ENCODE results near the gene EVC.
"Not testable (repeated sequence)": the region's sequence is repeated elsewhere in the genome, so short reads cannot be mapped to it uniquely, and the experiment has no call there.

EVC gene

DNA sequence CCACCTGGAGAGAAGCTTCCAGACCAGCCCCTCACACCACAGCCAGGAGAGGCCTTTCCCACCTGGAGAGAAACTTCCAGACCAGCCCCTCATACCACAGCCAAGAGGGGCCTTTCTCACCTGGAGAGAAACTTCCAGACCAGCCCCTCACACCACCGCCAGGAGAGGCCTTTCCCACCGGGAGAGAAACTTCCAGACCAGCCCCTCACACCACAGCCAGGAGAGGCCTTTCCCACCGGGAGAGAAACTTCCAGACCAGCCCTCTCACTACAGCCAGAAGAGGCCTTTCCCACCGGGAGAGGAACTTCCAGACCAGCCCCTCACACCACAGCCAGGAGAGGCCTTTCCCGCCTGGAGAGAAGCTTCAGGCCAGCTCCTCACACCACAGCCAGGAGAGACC, 101.1 kb downstream of the EVC start:
- not testable (repeated sequence) for DNase-seq

DNA sequence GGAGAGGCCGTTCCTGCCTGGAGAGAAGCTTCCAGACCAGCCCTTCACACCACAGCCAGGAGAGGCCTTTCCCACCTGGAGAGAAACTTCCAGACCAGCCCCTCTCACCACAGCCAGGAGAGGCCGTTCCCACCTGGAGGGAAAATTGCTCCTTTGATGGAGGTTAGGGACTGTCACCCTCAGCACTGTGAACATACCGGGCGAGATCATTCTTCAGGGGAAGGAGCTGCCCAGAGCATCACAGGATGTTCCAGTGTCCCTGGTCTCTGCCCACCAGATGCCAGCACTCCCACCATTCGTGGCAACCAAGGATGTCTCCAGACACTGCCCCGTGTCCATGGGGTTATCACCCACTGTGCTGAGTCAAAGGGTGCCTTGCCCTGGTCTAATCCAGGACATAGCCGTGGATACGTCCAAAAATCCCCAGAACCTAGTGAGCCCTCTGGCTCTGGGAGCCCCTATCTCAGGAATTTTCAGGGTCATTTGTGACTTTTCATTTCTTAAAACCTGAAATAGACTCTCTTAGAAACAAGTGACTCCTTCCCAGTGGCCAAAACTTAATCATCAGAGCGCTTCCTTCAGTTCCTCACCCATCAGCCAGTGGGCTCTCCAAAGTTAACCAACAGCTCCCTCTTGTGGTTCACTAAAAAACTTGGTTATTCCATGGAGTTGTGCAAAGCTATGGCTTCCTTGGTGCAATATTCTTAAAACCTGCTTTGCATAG, 101.7 kb downstream of the EVC start:
- peak in 10 of 58 donors; percentile 6 to 63 (median 19) for DNase-seq

DNA sequence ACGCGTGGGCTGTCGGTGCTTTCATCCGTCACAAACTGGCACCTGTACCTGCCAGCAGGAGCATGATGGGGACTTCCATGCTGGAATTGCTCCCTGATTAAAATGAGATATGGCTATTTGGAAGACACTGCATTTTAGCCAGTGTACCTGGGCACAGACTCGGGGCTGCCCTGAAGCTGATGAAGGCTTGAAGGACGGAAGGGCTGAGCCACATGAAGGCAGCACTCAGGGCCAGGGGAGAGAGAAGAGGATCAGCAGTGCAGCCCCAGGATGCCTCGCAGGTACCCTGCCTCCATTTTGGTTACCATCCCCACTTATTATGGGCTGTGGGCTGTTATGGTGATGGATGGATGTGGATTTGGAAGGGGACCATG, 102.9 kb downstream of the EVC start:
- no peak for DNase-seq

DNA sequence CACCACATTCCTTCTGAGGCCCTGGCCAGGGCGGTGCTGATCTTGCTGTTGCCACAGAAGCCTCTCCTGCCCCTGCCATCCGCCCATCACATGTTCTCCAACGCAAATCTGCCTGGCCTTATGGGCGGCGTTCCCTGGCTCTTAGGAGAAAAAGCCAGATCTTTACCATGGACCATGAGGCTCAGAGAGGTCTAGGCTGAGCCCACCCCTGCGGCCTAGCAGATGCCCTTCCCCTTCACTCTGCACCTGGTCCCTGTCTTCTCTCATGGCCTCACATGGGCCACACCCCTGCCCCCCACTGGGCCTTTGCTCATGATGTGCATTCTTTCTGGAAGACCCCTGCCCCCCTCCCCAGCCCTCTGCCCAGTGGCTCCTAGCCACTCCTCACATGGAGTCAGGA, 103.4 kb downstream of the EVC start:
- no peak for DNase-seq

DNA sequence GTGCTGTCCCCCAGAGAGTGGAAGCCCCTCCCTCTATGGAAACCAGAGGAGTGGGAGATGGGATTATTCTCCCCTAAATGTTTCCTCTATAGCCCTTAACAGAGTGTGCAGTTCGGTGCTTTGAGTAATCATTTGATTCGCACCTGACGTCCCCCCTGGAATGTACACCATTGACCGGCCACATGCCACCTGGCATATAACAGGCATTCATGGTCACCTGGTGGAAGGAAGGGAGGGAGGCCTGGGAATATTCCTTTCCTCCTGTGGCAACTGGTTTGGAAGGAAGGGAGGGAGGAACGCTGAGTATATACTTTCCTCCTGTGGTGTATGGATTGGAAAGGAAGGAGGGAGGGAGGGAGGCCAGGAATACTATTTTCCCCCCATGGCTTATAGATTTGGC, 104.6 kb downstream of the EVC start:
- no peak for DNase-seq

DNA sequence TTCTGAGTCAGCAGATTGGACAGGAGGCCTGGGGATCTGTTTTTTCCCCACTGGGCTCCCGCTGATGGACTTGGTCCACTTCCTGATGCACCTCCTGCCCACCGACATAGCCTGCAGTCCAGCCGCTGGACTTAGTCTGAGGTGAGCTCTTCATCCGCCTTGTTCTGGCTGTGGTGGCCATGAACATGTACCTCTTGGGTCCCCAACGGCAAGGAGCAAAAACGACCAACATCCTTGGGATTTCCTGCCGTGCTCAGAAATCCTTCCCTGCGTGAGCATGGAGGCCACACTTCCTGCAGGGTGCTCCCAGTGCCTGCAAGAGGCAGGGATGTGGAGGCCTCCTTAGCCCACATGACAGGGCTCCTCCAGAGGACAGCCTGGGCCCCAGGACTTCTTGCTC, 105.1 kb downstream of the EVC start:
- no peak for DNase-seq

- no peak for DNase-seq
These were observed 105.9 kb downstream of the EVC start for GRCh38 chr4:5816851-5817375.

GRCh38 chr4:5821665-5822358, 110.8 kb downstream of the EVC start:
- DNase-seq: peak in 8 of 58 donors; percentile 10 to 60 (median 22)

DNA sequence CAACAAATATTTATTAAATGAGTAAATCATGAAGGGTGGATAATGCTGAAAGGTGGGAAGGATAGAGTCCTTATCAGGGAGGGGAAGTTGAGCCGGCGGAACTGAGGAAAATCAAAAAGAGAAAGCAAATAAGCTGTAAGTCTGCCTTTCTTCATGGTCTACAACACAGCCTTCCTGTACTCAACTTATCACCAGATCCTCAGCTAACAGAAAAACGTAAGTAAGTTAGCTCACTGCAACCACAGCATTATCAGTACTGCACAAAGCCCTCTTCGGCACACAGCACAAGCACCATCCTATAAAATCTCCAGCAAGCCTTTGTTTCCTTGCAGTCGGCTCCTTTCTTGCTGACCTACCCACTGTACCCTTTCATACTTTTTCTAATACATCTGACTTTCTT, 111.6 kb downstream of the EVC start:
- no peak for DNase-seq

DNA sequence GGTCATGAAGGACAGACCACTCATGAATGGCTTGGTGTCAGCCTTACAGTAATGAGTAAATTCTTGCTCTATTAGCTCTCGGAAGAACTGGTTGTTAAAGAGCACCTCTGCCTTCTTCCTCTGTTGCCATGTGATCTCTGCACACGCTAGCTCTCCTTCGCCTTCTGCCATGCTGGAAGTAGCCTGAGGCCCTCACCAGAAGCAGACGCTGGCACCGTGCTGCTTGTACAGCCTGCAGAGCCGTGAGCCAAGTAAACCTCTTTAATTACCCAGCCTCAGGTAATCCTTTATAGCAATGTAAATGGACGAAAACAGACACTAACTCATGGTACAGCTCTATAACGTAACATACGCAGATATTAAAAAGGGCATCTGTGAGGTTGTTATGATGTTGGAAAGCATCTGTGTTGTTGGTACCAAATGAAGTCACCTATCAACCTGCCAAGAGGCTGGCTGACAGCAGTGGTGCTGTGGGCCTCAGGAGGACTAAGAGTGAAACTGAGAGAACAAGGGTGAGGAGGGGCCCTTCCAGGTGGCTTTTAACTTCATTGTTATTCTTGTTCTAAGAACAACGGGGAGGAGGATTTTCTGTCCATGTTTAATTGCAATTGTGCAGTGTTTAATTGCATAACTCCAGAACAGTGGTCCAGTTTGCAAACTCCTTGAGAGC, 112.7 kb downstream of the EVC start:
- DNase-seq: no peak

DNA sequence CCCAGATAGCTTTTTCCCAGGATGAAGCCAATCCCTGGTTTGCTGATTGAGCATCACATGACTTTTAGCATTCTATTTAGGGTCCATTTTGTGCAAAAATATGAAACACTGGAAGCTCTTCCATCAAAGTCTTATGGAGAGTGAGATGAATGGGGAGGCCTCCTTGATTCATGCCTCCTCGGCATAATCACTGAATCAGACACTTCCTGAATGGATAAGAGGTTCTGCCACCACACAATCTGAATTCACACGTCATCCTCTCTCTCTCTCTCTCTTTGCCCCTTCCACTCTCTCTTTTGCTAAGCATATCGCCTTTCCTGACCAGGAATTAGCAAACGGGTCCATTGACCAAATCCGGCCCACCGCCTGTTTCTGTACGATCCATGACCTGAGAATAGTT, 113.2 kb downstream of the EVC start:
- DNase-seq: no peak

DNA sequence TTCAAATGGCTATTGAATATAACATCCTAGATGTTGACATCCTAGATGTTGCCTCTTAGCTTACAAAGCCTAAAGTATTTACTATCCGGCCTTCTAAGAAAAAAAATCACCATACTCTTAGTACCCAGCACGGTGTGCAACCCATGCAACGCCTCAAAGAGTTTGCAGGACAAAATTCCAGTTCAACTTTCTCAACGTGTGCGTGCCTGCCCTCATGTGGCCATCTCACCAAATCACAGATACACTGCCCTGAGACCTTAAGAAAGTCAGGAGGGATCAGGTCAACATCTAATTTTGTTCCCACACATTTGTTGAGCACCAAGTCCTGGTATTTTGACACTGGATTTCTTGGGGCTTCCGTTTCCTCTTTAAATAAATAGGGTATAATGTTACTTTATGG, 113.6 kb downstream of the EVC start:
- DNase-seq: no peak

DNA sequence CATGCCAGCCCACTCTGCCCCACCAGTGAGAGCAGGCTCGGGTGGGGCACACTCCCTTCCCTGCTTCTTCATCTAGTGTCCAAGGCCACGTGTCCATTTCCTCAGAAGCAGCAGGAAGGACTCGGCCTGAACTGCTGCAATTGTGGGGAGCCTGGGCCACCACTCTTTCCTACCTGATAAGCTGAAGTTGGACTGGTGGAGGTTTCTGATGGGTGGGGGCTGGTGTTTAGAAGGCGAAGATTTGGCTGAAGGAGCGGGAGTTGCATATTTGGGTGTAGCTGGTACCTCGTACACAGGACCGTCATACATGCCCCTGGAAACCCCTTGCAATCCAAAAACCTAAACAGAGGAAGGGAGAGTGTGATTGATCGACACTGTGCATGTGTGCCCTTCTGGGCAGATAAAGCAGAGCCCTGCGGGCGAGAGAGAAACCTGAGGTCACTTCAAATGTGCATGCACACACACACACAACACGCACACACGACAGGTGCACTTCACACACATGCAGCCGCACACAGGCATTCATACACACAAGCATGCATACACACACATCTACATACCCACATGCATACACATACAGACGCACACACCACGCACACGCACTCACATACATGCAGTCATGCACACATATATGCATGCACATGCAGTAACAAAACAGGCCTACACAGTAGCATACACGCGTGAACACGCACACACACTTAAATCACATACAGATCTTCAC, 114.5 kb downstream of the EVC start:
- DNase-seq: no peak

- DNase-seq: no peak
These were observed 115.6 kb downstream of the EVC start for GRCh38 chr4:5826437-5827107.

DNA sequence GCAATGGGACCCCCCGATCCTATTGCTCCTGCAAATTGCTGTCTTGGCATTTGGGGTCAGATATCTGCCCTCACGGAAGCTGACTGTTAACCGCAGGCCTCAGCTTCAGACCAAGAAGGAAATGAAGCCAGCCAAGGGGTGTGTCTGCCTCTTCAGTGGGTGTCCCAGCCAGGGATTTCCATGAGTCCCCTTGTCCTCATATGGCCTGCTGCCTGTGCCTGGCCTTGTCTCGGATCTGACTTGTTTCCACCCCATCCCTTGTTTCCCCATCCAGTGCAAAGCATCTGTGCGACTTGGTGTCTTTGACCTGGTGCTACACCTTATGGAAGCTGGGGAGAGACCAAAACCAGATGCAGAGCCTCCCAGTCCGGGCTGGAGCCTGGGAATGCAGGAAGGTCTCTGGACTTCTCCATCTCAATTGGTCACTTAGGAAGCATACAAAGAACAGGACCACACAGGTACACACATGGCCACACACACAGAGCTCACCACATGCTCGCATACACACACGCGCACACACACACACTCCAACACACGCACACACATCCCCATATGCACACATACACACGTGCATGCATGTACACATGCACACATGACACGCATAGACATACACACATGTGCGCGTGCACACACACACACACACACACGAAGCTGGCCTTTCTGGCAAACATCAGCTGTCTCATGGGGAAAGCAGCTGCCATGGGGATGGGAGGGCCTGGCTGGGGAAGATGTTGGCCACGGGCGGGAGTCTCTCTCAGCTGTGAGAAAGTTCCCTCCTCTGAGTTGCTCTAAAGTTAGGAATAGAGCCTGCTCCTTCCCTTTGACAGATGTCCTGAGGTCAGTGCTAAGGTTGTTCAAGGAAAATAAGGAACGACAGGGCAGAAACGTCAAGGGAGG, 116.4 kb downstream of the EVC start:
- no peak for DNase-seq

- DNase-seq: no peak
These were observed 117.0 kb downstream of the EVC start for GRCh38 chr4:5828005-5828391.

GRCh38 chr4:5836943-5837342, 125.9 kb downstream of the EVC start:
- no peak for DNase-seq

- DNase-seq: not testable (repeated sequence)
These were observed 126.5 kb downstream of the EVC start for GRCh38 chr4:5837483-5837882.

GRCh38 chr4:5839332-5839731, 128.3 kb downstream of the EVC start:
- DNase-seq: no peak

Data from anterior cingulate cortex (tissue), 58 donors.